Lower lobe of right lung (tissue), 2 donors: ENCODE results near the gene CCDC178. TPM values are rescaled to one million over a fixed set of nuclear protein-coding genes. Genes with fewer than 3 reads are reported as not detected.

ENCODE experiments used
- ATAC-seq, 2 donors: fragments of 200-7000 bp; cut with Tn5 transposase; one replicate each; pipeline ENCODE4 v1.9.1; 2020 to 2022; ENCODE audit warnings: mild to moderate bottlenecking in 2 of 2, moderate library complexity in 2 of 2
- DNase-seq: peaks from one replicate; pipeline ENCODE4 v3.0.0-alpha.2; 2020
- H3K27ac ChIP-seq: fragments of 200-600 bp; one replicate; pipeline ENCODE4 v1.8.0; 2022
- H3K27me3 ChIP-seq: fragments of 200-600 bp; one replicate; pipeline ENCODE4 v1.8.0; 2022; ENCODE audit warnings: low read depth
- H3K36me3 ChIP-seq: fragments of 200-600 bp; one replicate; pipeline ENCODE4 v1.8.0; 2022; ENCODE audit warnings: mild to moderate bottlenecking
- H3K4me1 ChIP-seq: fragments of 200-600 bp; one replicate; pipeline ENCODE4 v1.8.0; 2022
- H3K4me3 ChIP-seq: fragments of 200-600 bp; one replicate; pipeline ENCODE4 v1.8.0; 2022; ENCODE audit warnings: mild to moderate bottlenecking
- H3K9me3 ChIP-seq: fragments of 200-600 bp; one replicate; pipeline ENCODE4 v1.8.0; 2022
- CTCF ChIP-seq: fragments of 200-600 bp; IDR thresholded peaks from one replicate; pipeline ENCODE4 v1.8.0; 2022; ENCODE audit warnings: antibody characterized with exemption, mild to moderate bottlenecking
- intact Hi-C: fragments of 100-400 bp; cut with DNase I; formaldehyde crosslinking; loops from one replicate; pipeline ENCODE4 v1.11.0; 2022
- total RNA-seq: library from RNA; stranded (reverse); fragmentation: NEBNext Ultra II Directional; extraction: Animal tissue kit (Norgen Biotek cat#: 25700); gene quantifications from one replicate; pipeline ENCODE4 v1.2.1, GENCODE V29; 2021
- donor health status: DM: no; HTN: yes; CAD: no; lungs with severe emphysema.

Gene CCDC178
- total RNA-seq, 1 donor from 2014 or later = not detected

GRCh38 chr18:32920796-32921787 is 519.4 kb downstream of the CCDC178 start:
- H3K4me3 ChIP-seq = no peak overlapping the region
- no peaks in the 10 kb centered on the region for H3K27me3 ChIP-seq
- no peak for DNase-seq
- no peak for ATAC-seq
- no peak for TF ChIP-seq CTCF
- intact Hi-C loops = no loop called here
- H3K9me3 ChIP-seq = no peaks in the 10 kb centered on the region
- H3K27ac ChIP-seq = no peak overlapping the region
- H3K4me1 ChIP-seq = no peaks in the 10 kb centered on the region
- H3K36me3 ChIP-seq = no peaks in the 10 kb centered on the region

GRCh38 chr18:32919799-32920198 is 520.7 kb downstream of the CCDC178 start:
- H3K36me3 ChIP-seq = no peaks in the 10 kb centered on the region
- no peak overlapping the region for H3K4me3 ChIP-seq
- ATAC-seq = peak in 1 of 2 donors; percentile 55
- no peak for TF ChIP-seq CTCF
- H3K9me3 ChIP-seq = no peaks in the 10 kb centered on the region
- intact Hi-C loops = no loop called here
- DNase-seq = no peak
- no peaks in the 10 kb centered on the region for H3K4me1 ChIP-seq
- no peaks in the 10 kb centered on the region for H3K27me3 ChIP-seq
- H3K27ac ChIP-seq = no peak overlapping the region

- Histone ChIP-seq H3K36me3 (no peaks in the 10 kb centered on the region), H3K4me1 (no peaks in the 10 kb centered on the region), H3K27ac (no peak overlapping the region), H3K27me3 (no peaks in the 10 kb centered on the region), H3K4me3 (no peak overlapping the region), H3K9me3 (no peaks in the 10 kb centered on the region)
- ATAC-seq = no peak
- DNase-seq = no peak
- intact Hi-C loops = no loop called here
- no peak for TF ChIP-seq CTCF
Observed at GRCh38 chr18:32918692-32919250, 521.8 kb downstream of the CCDC178 start.

- intact Hi-C loops = no loop called here
- no peaks in the 10 kb centered on the region for H3K9me3 ChIP-seq
- ATAC-seq = no peak
- H3K36me3 ChIP-seq = no peaks in the 10 kb centered on the region
- H3K4me3 ChIP-seq = no peak overlapping the region
- no peak for TF ChIP-seq CTCF
- no peak for DNase-seq
- H3K27ac ChIP-seq = no peak overlapping the region
- no peaks in the 10 kb centered on the region for H3K4me1 ChIP-seq
- H3K27me3 ChIP-seq = no peaks in the 10 kb centered on the region
Observed at GRCh38 chr18:32915516-32915915, 525.0 kb downstream of the CCDC178 start.

- no peak for ATAC-seq
- H3K4me1 ChIP-seq = no peaks in the 10 kb centered on the region
- DNase-seq = no peak
- intact Hi-C loops = no loop called here
- H3K27me3 ChIP-seq = no peaks in the 10 kb centered on the region
- no peaks in the 10 kb centered on the region for H3K36me3 ChIP-seq
- no peaks in the 10 kb centered on the region for H3K9me3 ChIP-seq
- no peak overlapping the region for H3K4me3 ChIP-seq
- TF ChIP-seq CTCF = no peak
- H3K27ac ChIP-seq = no peak overlapping the region
Observed at GRCh38 chr18:32911660-32912284, 528.7 kb downstream of the CCDC178 start.
